GM15510 (cell line): ENCODE results near the gene SNRNP35.

ENCODE experiments used
- POLR2A ChIP-seq: IDR thresholded peaks from 3 replicates; pipeline ENCODE4 v1.6.1; 2011; ENCODE audit warnings: borderline replicate concordance; ENCODE audit not compliant: insufficient read length; ENCODE audit errors: extremely low read depth

The SNRNP35 gene

DNA sequence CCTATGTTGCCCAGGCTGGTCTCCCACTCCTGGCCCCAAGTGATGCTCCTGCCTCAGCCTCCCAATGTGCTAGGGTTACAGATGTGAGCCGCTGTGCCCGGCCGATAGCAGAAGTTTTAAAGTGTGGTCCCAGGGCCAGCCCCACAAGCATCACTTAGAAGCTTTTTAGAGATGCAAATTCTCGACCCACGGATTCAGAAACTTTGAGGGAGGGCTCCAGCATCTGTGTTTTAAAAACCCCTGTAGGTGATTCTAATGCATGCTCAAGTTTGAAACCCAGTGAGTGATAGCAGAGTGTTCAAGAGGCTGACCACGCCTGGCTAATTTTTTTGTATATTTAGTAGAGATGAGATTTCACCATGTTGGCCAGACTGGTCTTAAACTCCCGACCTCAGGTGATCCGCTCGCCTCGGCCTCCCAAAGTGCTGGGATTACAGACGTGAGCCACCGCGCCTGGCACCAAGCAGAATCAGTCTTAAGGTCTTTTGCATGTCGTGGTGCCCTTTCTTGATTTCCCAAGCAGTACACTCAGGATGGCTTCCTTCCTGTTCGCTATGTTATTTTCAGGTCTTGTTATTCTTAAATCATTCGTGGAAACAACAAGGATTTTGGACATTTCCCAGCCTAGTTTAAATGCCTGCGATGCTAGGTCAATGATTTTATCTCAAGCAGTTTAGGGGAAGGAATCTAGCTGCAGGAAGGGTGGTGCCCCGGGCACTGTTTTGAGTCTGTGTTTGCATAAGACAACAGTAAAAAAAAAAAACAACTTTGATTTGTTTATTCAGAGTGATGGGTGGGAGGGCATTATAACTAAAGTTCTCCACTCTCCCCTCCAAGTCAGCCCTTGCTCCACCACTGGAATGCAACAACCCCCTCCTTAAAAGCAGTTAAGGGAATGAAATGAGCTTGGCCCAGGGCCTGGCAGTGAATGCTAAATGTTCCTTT, 12.3 kb upstream of the SNRNP35 start:
- no peak for TF ChIP-seq POLR2A

DNA sequence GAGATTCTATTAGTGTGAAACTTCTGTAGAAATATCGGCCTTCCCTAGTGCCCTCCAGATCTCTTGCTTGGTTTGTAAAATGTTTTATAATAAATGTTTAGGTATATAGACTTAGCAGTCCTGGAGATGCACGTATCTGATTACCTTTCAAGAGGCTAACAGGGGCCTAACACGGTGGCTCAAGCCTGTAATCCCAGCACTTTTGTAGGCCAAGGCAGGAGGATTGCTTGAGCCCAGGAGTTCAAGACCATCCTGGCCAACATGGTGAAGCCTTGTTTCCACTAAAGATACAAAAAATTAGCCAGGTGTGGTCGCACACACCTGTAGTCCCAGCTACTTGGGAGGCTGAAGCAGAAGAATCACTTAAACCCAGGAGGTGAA, 11.6 kb upstream of the SNRNP35 start:
- TF ChIP-seq POLR2A = no peak

DNA sequence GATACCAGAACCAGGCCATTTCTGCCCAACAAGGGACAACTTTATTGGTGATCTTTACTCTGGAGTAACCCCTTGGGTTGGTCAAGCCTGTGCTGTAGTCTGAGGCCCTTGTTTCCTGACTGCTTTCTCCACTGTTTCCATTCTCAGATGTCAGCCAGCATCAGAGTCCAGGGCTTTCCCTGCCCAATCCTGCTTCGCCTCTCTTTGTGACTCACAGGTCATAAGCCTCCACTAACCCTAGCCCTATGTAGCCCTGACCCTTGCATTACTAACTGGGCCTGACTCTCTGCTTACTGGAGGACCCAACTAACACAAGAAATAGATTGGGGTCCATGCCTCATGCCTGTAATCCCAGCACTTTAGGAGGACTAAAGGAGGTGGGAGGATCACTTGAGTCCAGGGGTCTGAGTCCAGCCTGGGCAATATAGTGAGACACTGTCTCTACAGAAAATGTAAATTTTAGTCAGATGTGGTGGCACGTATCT, 8.6 kb upstream of the SNRNP35 start:
- no peak for TF ChIP-seq POLR2A

GRCh38 chr12:123449856-123450255, 8.1 kb upstream of the SNRNP35 start:
- TF ChIP-seq POLR2A = no peak

GRCh38 chr12:123450636-123451035, 7.3 kb upstream of the SNRNP35 start:
- no peak for TF ChIP-seq POLR2A

DNA sequence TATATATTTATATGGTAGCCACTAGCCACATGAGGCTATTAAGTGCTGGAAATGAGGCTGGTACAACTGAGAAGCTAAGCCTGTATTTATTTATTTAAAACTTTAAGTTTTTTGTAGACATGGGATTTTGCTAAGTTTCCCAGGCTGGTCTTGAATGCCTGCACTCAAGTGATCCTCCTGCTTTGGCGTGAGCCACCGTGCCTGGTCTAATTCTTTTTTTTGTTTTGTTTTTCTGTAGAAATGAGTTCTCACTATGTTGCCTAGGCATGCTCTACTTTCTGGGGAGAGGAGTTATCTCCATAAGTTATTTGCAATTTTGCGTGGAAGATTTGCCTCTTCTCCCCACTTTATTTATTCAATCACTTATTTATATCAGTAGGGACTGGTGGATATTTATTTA, 4.8 kb upstream of the SNRNP35 start:
- TF ChIP-seq POLR2A = no peak

DNA sequence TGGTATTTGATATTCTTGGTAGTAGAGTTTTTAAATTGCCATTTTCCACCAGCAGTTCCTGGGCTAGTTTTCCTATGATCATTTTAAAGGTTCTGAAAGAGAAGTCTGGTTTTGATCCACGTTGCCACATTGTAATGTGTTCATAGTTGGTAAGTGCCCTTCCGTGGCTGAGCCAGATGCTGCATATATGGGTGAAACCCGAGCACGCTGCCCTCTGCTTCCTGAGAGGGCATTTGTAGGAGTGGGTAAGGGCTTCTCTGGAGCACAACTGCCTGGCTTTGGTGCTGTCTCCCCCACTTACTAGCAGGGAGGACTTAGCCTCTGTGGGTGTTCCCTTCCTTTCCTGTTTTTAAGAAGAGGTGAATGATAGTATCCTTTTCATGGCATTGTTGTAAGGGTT, 7.1 kb downstream of the SNRNP35 start:
- no peak for TF ChIP-seq POLR2A

- TF ChIP-seq POLR2A = no peak
These were observed 10.8 kb downstream of the SNRNP35 start for GRCh38 chr12:123468786-123469185.

DNA sequence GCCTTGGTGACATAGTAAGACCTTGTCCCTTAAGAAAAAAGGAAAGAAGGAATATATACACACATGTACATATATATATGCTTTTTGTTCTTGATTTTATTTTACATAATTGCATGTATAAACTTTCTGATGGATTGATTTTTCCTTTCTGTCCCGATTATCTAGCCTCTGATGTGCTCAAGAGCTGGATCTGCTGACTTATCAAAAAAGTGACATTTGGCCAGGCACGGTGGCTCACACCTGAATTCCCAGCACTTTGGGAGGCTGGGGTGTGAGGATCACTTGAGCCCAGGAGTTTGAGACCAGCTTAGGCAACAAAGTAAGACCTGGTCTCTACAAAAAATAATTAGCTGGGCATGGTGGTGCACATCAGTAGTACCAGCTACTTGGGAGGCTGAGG, 12.0 kb downstream of the SNRNP35 start:
- no peak for TF ChIP-seq POLR2A

GRCh38 chr12:123471374-123472068, 13.6 kb downstream of the SNRNP35 start:
- TF ChIP-seq POLR2A = no peak

GRCh38 chr12:123472438-123472849, 14.5 kb downstream of the SNRNP35 start:
- TF ChIP-seq POLR2A = no peak

GRCh38 chr12:123474485-123475245, 16.7 kb downstream of the SNRNP35 start:
- no peak for TF ChIP-seq POLR2A

- TF ChIP-seq POLR2A = no peak
These were observed 17.3 kb downstream of the SNRNP35 start for GRCh38 chr12:123475246-123475703.

- no peak for TF ChIP-seq POLR2A
These were observed 20.1 kb downstream of the SNRNP35 start for GRCh38 chr12:123478069-123478468.

- TF ChIP-seq POLR2A = no peak
These were observed 20.8 kb downstream of the SNRNP35 start for GRCh38 chr12:123478762-123479161.

DNA sequence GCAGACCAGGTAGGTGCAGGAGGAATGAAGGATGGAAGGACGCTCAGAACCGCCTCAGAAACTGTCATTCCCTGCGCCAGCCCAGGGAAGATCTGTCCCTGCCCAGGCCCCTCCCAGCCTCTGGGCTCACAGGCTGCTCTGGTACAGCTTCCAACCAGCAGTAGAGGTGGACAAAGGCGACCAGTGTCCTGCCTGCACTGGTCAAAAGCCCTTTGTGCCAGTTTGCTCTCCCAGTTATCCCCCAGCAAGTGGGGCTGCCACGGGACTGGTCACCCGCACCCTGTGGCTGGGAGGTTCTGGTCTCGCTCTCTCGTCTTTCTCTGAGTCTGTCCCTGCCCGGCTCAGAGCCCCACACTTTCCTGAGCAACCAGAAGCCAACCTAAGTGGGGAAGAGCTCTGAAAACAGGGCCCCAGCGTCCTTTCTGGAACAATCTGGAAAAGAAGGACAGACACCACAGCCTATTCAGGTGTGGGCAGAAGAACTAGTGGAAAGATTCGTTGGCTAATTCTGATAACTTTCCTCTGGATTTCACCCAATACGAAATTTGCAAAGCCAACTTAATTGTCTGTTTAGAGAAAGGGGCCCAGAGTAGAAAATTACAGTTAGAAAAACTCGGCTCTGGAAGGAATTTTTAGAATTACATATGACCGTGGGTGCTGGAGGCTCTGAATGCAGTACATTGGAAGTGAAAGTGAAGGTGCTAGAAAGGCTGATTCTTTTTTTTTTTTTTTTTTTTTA, 21.7 kb downstream of the SNRNP35 start:
- no peak for TF ChIP-seq POLR2A
